HG03439 (cell line): Measurements from ENCODE around the gene ABCA12.
A peak's percentile ranks its signal among the peaks of the same experiment; 100 is the strongest.

Experiments used
- ATAC-seq: cut with Tn5 transposase; IDR thresholded peaks from one replicate; pipeline ENCODE4 v1.9.1; 2021; ENCODE audit warnings: mild to moderate bottlenecking, moderate library complexity; ENCODE audit not compliant: unreplicated experiment

The ABCA12 gene

DNA sequence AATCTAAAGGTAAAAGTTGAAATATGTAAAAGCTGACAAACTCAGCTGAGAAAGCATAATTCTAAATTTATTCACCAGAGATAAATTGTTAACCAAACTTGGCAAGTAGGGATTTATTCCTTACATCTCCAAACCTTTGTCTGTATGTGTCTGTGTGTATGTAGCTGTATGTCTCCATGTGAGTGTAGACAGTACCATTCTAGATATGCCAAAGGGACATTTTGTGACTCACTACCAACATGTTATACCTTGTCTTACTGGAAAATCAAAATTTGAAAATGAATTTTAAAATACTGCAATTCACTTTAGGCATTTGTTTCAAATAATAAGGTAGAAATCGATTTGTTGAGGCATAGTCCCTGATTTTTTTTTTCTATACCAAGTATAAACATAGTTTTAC lies 102.1 kb downstream of the ABCA12 start:
- ATAC-seq: no peak

DNA sequence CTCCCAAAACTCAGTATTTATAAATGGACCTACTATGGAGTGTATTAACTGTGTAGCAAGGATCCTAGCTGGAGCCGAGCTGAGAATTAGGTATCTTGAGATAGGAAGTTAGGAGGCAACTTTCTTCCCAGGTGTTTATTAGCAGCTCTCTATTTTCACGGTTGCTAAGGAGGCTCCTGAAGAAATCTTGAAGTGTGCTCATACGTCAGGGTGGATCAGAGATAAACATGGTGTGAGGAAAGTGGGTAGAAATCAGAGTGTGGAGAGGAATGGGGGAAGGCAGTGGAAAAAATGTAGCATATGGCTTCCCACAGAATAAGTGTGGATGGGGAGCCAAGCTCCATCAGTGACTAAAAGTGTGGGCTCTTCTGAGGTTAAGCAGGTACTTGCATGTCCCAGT lies 104.3 kb downstream of the ABCA12 start:
- no peak for ATAC-seq

DNA sequence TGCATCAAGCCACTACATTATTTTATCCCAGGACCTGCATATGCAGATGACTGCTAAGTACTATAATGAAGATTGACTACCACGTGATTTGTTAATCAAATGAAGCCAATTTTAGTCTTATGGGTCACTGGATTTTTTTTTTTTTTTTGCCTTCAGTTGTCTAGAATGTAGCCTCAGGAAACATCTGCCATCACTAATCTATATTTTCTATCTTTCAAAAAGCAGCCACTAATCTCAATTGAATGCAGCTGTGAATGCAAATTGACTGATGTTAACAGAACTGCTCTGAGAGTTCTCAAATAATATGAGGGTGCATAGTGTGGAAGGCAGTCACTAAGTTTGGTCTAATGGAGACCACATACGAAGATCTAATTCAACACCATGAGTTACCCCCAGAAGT lies 106.3 kb downstream of the ABCA12 start:
- no peak for ATAC-seq

DNA sequence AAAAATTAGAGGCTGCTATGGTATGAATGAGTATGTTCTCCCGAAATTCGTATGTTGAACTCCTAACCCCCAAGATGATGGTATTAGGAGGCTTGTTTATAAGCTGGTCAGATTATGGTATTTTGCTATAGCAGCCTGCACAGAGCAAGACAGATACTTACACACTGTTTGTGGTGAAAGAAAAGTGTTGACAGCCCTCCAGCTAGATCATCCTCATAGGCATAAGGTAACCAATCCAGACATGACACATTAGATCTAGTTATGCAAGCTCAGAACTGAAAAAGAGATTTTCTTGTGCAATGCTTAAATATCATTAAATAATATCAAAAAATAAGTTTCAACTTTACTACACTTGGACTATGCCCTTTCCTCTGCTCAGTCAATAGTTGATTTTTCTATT lies 107.1 kb downstream of the ABCA12 start:
- ATAC-seq: no peak

- no peak for ATAC-seq
These were observed 108.5 kb downstream of the ABCA12 start for GRCh38 chr2:215029936-215030335.

GRCh38 chr2:215028231-215028630 lies 110.2 kb downstream of the ABCA12 start:
- no peak for ATAC-seq

GRCh38 chr2:215027779-215028178 lies 110.6 kb downstream of the ABCA12 start:
- no peak for ATAC-seq

DNA sequence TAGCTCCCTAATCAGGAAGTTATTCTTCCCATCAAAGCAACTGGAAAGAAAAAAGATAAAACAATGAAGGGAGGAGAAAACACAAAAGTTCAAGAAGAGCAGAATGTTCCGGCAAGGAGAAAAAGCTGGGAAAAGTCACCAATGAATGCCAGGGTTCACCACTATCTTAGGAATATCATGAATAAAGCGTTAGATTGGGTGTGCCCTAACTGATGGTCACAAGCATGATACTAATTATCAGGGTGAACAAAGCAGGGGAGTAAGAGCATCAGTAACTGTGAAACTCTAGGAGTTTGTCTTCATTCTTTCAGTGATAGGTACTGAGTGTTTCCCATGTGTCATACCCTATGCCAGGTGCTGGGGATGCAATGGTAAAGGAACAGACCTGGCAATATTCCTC lies 115.5 kb downstream of the ABCA12 start:
- ATAC-seq: no peak

DNA sequence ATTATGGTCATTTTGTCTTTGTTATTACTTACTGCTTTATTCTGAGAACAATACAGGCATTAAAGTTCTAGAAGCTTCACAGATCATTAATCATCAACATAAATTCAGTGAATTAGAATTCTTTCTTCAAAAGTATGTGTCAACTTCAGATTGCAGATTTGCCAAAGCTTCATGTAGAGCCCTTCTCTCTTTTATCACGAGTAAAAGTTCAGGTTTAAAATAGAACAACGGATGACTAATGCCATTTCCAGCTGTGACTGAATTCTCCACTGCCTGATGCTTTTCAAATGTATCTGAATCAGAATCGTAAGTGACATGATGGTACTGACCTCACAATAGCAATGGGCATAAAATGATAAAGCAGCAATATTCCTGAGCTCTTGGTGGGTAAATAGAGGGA lies 116.0 kb downstream of the ABCA12 start:
- ATAC-seq: no peak

GRCh38 chr2:215020283-215020682 lies 118.1 kb downstream of the ABCA12 start:
- ATAC-seq: peak; percentile 32

DNA sequence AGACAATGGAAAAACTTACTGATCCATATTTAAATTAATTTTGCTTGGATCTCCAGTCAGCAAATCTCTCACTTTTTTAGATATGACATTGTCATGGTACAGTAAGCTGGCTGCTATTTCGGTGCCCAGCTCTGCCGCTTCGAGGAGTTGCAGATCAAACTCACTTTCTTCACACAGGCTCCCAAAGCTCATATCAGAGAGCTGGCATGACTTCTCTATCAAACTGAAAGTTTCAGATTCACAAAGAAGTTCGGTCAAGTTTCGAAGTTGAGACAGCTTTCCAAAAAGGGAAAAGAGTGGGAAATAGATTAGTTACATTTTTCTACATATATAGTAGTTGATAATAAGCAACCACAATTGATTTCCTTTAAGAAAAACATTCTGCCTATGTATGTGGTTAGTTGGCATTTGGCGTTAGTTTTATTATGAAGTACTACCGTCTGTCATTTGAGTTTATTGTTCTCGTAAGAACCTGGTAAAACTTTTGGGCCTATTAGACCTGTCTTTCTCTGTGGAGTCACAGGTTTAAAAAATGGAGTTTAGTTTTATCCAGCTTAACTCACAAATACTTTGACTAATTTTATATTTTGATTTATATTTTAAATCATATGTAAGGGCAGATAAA lies 118.8 kb downstream of the ABCA12 start:
- ATAC-seq: peak; percentile 69

- ATAC-seq: peak; percentile 57
These were observed 119.3 kb downstream of the ABCA12 start for GRCh38 chr2:215019085-215019484.

DNA sequence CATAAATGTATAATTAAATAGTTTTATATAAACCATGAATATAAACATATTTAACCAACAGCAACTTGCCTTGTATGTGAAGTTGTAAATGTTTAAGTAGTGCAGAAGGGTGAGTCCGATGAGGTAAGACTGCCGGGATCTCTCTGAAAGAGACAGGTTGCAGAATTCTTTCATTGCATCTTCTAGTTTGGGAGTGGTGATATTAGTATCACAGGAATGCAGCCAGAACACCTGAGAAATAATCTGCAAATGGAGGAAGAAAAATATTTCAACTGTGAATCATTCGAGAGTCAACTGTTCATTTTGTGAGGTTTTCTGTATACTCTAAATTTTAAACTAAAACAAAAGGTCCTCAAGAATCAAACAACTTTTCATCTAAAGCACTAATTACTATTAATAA lies 123.0 kb downstream of the ABCA12 start:
- ATAC-seq: no peak

- ATAC-seq: no peak
These were observed 128.0 kb downstream of the ABCA12 start for GRCh38 chr2:215010390-215010789.

- peak; percentile 20 for ATAC-seq
These were observed 135.4 kb downstream of the ABCA12 start for GRCh38 chr2:215003001-215003400.

GRCh38 chr2:215002500-215002899 lies 135.9 kb downstream of the ABCA12 start:
- ATAC-seq: peak; percentile 69

DNA sequence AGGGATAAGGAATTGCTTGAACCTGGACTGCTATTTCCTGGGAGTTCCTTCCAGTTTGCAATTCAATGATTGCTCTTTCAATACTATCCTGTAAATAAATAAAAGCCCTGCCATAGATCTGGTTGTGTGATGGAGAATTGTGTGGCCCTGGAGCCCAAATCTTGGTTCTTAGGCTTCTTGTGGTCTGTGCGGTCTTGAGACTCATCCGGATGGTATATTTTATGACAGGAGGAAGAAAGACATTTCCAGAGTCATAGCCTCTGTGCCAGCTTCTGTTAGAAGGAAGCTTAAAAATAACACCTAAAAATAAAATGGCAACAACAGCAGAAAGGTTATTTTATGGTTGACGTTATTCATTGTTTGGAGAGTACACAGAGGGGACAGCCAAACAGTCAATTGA lies 137.7 kb downstream of the ABCA12 start:
- ATAC-seq: no peak

GRCh38 chr2:214995926-214996670 lies 142.3 kb downstream of the ABCA12 start:
- peak; percentile 97 for ATAC-seq

DNA sequence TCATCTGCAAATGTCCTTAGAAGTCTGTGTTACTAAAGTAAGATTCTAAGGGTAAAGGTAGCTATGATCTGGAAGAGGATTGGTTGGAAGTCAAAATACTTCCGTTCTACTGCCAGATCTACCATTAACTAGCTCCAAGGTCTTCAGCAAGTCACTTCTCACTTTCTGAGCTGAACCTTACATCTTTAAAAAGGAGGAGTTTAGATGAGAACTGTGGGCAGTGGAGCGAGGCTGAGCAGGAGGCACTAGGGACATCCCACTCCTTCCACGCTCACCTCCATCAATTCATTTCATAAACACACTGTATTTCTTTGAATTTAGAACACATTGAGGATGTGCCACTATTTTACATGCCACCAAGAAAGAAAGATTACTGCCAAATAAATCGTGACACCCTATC lies 143.0 kb downstream of the ABCA12 start:
- ATAC-seq: no peak

- no peak for ATAC-seq
These were observed 145.5 kb downstream of the ABCA12 start for GRCh38 chr2:214992911-214993310.

DNA sequence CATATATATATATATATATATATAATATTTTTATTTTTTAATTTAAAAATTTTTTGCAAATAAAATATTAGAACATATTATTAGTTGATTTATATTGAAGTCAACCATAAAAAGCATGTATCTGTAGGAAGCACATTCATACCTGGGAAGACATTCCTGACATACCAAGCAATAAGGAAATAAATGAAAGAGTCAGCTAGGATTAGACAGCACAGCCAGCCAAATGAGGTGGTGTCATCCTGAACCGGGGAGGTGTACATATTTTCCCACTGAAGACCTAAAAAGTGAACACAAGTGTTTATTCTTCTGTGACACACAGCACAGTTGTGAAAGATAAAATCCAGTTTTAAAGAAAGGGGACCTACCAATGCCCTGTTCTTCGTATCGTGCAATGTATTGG lies 149.2 kb downstream of the ABCA12 start:
- no peak for ATAC-seq

DNA sequence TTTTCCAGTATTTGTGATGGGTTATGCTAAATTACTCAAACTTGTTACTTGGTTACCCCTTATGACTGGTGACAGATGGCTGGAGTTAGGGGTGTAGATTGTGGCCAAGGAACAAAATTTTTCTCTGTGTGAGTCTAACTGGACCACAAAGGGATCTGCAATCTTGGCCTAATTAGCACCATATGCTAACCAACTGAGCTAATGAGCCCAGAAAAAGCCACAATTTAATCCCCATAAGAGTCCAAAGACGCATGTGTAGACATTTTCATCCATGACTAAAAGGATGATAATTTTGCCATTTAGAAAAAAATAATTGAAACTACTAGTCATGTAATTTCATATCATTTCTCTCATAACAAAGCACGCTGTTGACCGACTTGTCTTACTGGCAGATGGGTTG lies 151.2 kb downstream of the ABCA12 start:
- ATAC-seq: no peak

GRCh38 chr2:214985619-214986018 lies 152.8 kb downstream of the ABCA12 start:
- no peak for ATAC-seq
